Left renal pelvis (tissue), 4 donors: ENCODE data around the gene ADGRA3. TPM values are rescaled to one million over a fixed set of nuclear protein-coding genes. Genes with fewer than 3 reads are reported as not detected.
"Not testable (repeated sequence)": the region's sequence is repeated elsewhere in the genome, so short reads cannot be mapped to it uniquely, and the experiment has no call there.

ENCODE experiments used
- DNase-seq, 4 donors: peaks; one replicate each; pipeline ENCODE4 v3.0.0-alpha.2; 2013; ENCODE audit warnings: low read depth in 4 of 4, low spot score in 3 of 4
- polyA plus RNA-seq, 4 donors: library from polyadenylated mRNA; unstranded; fragments of 120-200 nt; gene quantifications; one replicate each; pipeline ENCODE4 v1.2.1, GENCODE V29; 2013; ENCODE audit not compliant: insufficient read length in 4 of 4

The ADGRA3 gene
- polyA plus RNA-seq, 4 donors: 51.9 to 59.0 (median 54.8) TPM

DNA sequence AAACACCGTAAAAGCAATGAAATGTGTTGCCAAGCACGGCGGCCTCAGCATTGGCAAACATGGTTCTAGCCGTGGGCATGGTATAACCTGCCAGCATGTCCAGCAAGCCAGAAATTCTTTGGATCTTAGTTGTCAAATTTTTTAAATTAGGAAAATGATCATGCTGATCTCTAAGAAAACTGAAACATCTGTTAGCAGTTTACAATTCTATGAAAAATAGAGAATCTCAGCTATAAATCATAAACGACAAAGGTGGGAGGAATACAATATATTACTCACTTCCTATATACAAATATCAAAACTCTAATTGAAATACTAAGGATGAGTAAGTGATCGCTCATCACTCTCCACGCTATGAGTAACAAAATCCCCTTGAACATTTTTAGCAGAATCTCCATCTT, 130.3 kb downstream of the ADGRA3 start:
- no peak for DNase-seq

DNA sequence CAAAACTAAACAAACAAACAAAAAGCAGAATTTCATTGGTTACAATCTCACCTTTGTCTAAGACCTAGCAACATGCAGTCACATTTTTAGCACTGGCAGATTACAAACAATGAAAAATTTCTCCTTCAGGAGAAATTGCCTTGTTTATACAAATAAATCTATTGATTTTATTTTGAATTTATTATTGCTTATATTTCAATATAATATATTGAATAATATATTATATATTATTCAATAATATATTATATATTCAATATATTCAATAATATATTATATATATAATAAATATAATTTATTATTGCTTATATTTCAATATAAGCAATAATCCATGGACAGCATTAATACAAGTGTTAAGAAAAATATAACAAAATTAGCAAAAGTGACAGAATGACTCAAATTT, 131.7 kb downstream of the ADGRA3 start:
- DNase-seq: no peak

DNA sequence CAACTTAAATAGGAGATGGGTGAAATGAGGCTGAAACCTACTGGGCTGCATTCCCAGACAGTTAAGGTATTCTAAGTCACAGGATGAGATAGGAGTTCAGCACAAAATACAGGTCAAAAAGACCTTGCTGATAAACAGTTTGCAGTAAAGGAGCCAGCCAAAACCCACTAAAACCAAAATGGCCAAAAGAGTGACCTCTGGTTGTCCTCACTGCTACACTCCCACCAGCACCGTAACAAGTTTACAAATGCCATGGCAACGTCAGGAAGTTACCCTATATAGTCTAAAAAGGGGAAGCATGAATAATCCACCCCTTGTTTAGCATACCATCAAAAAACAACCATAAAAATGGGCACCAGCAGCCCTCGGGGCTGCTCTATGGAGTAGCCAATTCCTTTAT, 133.7 kb downstream of the ADGRA3 start:
- not testable (repeated sequence) for DNase-seq

DNA sequence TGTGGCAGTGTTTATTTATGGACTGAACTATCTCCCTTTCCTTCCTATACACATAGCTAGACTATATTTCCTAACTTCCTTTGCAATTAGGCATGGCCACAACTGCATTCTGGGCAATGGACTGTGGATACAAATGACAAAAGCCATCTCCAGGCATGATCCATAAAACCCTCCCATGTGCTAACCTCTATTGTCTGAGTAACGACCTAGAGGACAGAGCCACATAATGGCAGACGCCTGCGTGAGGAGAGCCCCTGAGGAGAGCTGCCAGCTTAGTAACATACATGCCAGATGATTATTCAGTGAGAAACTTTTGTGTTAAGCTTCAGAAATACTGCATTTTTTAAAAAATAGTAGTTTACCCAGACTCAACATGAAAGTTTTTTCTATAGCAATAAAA, 142.9 kb downstream of the ADGRA3 start:
- no peak for DNase-seq

DNA sequence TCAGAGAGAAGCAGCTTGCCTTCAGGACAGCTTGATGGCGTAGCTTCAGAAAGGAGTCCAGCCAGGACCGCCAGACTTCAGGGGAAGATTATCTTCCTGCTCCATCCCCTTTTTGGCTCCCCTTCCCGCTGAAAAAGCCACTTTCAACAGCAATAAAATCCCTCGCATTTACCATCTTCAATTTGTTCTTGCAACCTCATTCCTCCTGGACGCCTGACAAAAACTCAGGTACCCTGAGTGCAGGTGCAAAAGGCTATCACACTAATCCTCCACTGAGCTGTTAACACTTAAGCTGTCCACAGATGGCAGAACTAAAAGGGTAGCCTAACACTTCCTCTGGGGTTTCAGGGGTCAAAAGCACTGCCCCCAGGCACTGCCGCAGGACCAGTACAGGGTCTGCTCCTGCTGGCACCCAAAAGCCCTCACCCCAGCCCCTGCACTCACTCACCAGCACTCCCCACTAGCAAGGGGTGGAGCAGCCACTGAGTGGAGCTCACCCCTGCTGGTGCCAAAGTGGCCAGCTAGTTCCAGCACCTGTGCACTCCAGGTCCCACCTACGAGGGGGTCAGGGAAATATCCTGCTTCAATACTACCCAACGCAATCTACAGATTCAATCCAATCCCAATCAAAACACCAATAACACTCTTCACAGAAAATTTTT, 145.8 kb downstream of the ADGRA3 start:
- no peak for DNase-seq

DNA sequence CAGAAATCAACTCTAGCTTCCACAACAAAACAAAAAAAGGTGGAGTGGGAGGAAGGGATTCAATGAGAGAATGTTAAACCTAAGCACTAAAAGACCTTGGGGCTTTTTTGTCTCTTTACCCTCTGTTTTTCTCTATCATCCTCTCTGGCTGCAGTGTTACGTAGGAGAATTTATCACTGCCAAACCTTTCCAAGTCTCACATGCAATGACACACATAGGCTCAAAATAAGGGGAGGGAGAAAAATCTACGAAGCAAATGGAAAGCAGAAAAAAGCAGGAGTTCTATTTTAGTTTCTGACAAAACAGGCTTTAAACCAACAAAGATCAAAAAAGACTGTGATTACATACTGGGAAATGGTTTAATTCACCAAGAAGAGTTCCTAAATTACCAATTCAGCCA, 152.1 kb downstream of the ADGRA3 start:
- no peak for DNase-seq

DNA sequence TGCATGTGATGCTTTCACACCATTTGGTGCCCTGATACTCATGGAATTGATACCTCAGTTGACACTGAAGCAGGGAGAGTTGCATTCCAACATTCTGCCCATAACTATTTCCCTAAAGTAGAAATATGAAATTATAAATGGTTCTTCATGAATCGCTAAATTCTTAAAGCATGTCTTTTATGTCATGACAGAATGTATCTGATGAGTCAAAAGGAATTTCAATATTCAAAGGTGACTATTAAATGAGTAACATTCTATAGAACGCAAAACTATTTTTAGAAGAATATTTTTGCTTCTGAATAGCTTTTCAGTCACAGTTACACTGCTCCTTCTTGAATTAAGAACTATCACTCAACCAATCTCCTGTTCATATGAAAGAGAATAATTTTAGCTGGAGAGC, 152.8 kb downstream of the ADGRA3 start:
- no peak for DNase-seq

DNA sequence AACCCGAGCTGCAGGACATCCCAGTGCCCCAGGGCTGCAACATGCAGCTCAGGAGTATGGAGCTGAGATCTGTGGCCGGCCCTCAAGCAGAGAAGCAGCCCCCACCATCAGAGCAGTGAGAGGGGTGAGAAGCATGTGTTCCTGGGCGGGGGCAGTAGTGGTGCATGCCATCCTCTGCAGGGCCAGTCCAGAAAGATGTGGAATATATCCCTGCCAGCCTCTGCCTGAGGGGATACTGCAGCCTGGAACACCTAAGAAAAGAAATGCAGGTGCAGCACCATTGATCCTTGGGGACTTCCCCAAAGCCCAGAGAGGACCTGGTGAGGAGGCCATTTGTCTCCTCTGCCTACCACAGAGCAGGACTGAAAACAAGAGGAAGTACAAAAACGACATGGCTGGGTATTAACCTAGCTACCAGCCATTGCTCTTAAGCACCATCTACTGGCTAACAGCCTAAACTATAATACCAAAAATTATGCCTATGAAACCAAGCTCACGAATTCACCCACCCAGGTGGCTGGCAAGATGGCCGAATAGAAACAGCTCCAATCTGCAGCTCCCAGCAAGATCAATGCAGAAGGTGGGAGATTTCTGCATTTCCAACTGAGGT, 158.8 kb downstream of the ADGRA3 start:
- no peak for DNase-seq

DNA sequence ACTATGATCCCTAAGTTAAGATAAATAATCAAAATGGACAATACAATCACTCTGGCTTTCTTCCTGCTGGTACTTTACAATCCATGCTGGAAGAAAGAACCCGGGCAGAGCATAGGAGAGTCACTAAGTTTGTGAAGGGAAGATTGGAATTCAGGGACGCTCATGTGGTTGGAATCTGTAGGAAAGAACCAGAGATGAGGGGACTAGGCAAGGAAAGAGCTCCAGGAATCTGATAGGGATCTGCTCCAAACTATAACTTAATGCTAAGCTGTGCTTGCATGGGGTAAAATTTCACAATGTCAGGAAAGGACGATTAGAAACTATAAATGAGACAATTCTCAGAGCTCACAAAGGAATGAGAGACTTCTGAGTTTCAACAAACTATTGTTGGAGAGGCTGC, 167.5 kb downstream of the ADGRA3 start:
- DNase-seq: no peak

DNA sequence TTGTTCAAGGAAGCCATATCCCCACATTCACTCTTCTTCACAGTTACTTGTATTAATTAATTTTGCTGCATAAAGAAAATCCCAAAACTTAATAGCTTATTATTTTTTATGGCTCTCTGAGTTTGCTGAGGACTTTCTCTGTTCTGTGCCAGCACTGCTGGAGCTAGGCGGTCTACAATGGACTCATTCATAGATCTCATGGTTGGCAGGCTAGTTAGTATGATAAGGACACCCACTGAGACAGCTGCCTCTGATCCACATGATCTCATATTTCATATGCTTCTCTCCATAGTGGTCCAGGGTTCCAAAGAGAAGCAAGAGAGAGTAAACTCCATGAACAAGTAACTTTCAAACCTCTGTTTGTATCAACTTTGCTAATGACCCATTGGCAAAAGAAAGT, 170.2 kb downstream of the ADGRA3 start:
- no peak for DNase-seq

DNA sequence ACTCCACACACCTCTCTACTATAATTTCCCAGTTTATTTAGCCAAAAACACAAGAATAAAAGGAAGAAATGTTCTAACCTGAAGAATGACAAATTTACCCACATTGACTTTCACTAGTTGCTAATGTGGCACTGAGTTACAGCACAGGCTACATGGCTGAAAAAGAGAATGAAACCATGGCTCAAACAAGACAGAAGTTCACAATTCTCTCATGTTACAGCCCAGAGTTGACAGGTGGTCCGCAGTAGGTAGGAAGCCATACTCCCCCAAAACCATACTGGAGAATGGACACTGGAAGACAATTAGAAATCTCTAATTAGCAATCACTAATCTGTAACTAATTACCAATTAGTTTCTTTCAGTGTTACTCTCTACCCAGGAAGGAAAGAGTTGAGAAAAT, 170.8 kb downstream of the ADGRA3 start:
- DNase-seq: no peak

DNA sequence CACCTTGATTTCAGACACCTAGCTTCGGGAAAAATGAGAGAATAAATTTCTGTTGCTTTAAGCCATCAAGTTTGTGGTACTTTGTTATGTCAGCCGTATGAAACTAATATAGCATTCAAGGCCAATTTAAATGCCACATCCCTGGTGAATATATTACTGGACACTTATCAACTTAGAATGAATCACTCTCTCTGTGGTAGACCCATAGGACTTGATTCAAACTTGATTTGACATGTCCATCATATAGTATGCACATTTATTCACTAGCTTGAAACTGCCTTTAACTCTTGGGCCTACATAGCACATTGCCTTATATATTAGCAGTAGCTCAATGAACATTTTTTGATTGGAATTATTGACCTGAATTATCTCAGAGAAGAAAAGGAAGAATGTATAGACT, 172.3 kb downstream of the ADGRA3 start:
- no peak for DNase-seq

DNA sequence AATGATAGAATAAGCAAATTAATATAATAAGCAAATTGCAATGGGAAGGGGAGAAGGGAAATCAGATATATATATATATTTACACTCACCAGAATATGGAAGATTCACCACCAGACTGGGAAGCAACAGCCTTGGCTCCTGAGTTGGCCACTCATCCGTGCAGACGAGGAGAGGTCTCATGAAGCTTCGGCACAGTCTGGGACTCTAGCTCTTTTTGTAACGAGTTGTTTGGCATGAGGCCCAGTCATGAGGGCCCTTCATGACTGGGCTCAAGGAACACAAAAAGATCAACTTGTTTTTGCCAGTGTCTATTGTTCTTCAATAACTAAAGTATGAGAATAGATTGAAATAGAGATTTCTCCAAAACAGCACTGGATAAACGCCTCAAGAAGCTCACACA, 176.4 kb downstream of the ADGRA3 start:
- no peak for DNase-seq

DNA sequence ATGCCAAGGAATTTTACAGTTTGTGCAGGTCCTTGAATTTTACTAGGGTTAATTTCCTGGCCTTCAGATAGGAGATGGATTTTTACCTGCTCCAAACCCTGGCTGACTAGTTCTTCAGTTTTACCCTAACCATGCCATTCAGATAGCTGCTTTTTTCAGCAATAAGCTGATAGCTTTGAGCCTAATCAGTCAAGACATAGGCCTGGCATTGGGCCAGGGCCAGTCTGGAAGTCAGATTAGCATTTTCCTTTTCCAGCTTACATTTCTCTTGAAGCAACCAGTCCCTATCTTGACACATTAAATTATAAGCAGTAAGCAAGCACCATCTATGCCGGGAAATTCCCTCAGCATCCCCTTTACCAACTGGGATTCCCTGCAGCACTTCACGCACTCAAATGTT, 177.1 kb downstream of the ADGRA3 start:
- DNase-seq: no peak

Other genes starting within 250 kb of the ADGRA3 start
- 10 to 100 TPM in 3 of 4 donors, under 1 TPM in 1; 0.45 to 14.3 (median 12.5) TPM for gene GBA3, start 176.9 kb upstream of the ADGRA3 start, polyA plus RNA-seq